ENCODE data around the gene PRSS53.

PRSS53 gene

DNA sequence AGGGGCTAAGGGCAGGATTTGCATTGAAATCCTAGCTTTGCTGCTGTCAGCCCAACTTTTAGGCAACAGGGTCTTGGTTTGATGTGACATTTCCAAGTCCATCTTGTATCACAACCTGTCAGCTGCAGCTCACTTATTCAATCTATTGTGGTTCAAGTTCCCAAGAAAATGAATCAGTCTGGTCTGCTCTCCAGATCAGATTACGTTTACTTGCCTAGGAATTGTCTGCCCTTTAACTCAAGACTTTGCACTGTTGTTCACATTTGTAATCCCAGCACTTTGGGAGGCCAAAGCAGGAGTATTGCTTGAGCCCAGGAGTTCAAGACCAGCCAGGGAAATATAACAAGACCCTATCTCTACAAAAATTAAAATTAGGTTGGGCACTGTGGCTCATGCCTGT, 45.4 kb downstream of the PRSS53 start:
- no peak for DNase-seq (ENCODE audit: low read depth in 2 of 2)

GRCh38 chr16:31042866-31043265, 45.9 kb downstream of the PRSS53 start:
- DNase-seq (ENCODE audit: low read depth in 2 of 2) = no peak

GRCh38 chr16:31038993-31039392, 49.8 kb downstream of the PRSS53 start:
- DNase-seq (ENCODE audit: low read depth in 2 of 2) = no peak

- DNase-seq (ENCODE audit: low read depth in 2 of 2) = no peak
These were observed 52.1 kb downstream of the PRSS53 start for GRCh38 chr16:31036691-31037090.

GRCh38 chr16:31033709-31034492, 54.8 kb downstream of the PRSS53 start:
- DNase-seq (ENCODE audit: low read depth in 2 of 2) = peak; percentile 77 to 83

All from stimulated activated CD4-positive, alpha-beta T cell treated with anti-CD3 and anti-CD28 coated beads, Interleukin-1b, Interleukin-23, amount 100 ng/mL, for 4 hours (primary cell).